Small intestine (tissue), 7 donors: Measurements from ENCODE around the gene SRI. TPM values are rescaled to one million over a fixed set of nuclear protein-coding genes. Genes with fewer than 3 reads are reported as not detected.
A peak's percentile ranks its signal among the peaks of the same experiment; 100 is the strongest.

Experiments
- DNase-seq, 2 donors: peaks; one replicate each; pipeline versions ENCODE4 v3.0.0 to v3.0.0-alpha.2; 2013
- FAIRE-seq: peaks from 2 replicates; lab custom pipeline; 2012; peaks lifted over from hg19 to GRCh38; lab: Jason Lieb, UNC
- H3K27ac ChIP-seq, 3 donors: one replicate each; pipeline ENCODE4 v1.5.1; 2013; ENCODE audit warnings: low read length in 2 of 3, mild to moderate bottlenecking in 2 of 3, control low read depth in 1 of 3, inconsistent platforms in 1 of 3, low read depth in 1 of 3, moderate library complexity in 1 of 3
- H3K27me3 ChIP-seq, 3 donors: one replicate each; pipeline ENCODE4 v1.6.1; 2013; ENCODE audit warnings: low read length in 3 of 3, inconsistent platforms in 1 of 3; ENCODE audit not compliant: control insufficient read depth in 3 of 3, insufficient read depth in 3 of 3
- H3K36me3 ChIP-seq, 3 donors: one replicate each; pipeline ENCODE4 v1.6.1; 2013; ENCODE audit warnings: low read length in 3 of 3, inconsistent platforms in 1 of 3, low read depth in 1 of 3, mild to moderate bottlenecking in 1 of 3, moderate library complexity in 1 of 3; ENCODE audit not compliant: control insufficient read depth in 3 of 3, insufficient read depth in 2 of 3
- H3K4me1 ChIP-seq, 3 donors: one replicate each; pipeline ENCODE4 v1.6.1; 2013; ENCODE audit warnings: low read length in 2 of 3, inconsistent platforms in 1 of 3, low read depth in 1 of 3, mild to moderate bottlenecking in 1 of 3, moderate library complexity in 1 of 3; ENCODE audit not compliant: control insufficient read depth in 3 of 3, insufficient read depth in 2 of 3
- H3K4me3 ChIP-seq, 3 donors: one replicate each; pipeline ENCODE4 v1.5.1; 2013; ENCODE audit warnings: low read length in 3 of 3, control low read depth in 1 of 3, inconsistent platforms in 1 of 3, low read depth in 1 of 3, mild to moderate bottlenecking in 1 of 3, moderate library complexity in 1 of 3
- H3K9me3 ChIP-seq, 2 donors: one replicate each; pipeline ENCODE4 v1.6.1; 2013; ENCODE audit warnings: low read depth in 1 of 2, low read length in 1 of 2; ENCODE audit not compliant: control insufficient read depth in 2 of 2, insufficient read depth in 1 of 2
- WGBS, 3 donors: extraction: QIAGEN DNeasy Blood & Tissue Kit; methylation state at CpG; one replicate each; pipeline ENCODE4 v1.1.7; 2013; 5-methylcytosine and 5-hydroxymethylcytosine counted together
- polyA plus RNA-seq, 4 donors: library from polyadenylated mRNA; stranded (reverse) in 3 of 4; unstranded in 1 of 4; fragments of 200-250 nt in 3 of 4; fragments of 120-200 nt in 1 of 4; gene quantifications; one replicate each; pipeline versions ENCODE4 v1.2.1 to v1.2.3, GENCODE V29; 2013
- donor health status: healthy with polysubstance abuse.
- donor health status: control.
- donor health status: control.
- donor health status: Bipolar disorder and iron deficiency.
- donor health status: healthy.

The SRI gene
- polyA plus RNA-seq, 4 donors = 202 to 569 (median 476) TPM

- H3K4me1 ChIP-seq = no peaks in the 10 kb centered on the region
- FAIRE-seq = no peak
- peaks cover 7 to 20% (median 11%) of the 10 kb centered on the region in 3 donors for H3K36me3 ChIP-seq
- H3K27ac ChIP-seq = no peak overlapping the region
- 68 to 80% (median 75%) methylated on average over 3 of the region's 3 CpGs for WGBS, 3 donors
- DNase-seq = no peak
- no peaks in the 10 kb centered on the region for H3K9me3 ChIP-seq
- H3K4me3 ChIP-seq = no peak overlapping the region
- H3K27me3 ChIP-seq = no peaks in the 10 kb centered on the region
Observed at GRCh38 chr7:88200261-88200660, 19.6 kb downstream of the SRI start.

GRCh38 chr7:88191911-88192310 is 27.9 kb downstream of the SRI start:
- Histone ChIP-seq H3K9me3 (no peaks in the 10 kb centered on the region), H3K27me3 (no peaks in the 10 kb centered on the region), H3K4me1 (no peaks in the 10 kb centered on the region), H3K36me3 (no peaks in the 10 kb centered on the region), H3K27ac (no peak overlapping the region), H3K4me3 (no peak overlapping the region)
- WGBS, 3 donors = 87 to 91% (median 88%) methylated on average over 3 of the region's 3 CpGs
- FAIRE-seq (no peak), DNase-seq (no peak)

GRCh38 chr7:88185650-88186049 is 34.2 kb downstream of the SRI start:
- DNase-seq (no peak), FAIRE-seq (no peak)
- peaks cover 0 to 3% (median 0%) of the 10 kb centered on the region in 3 donors for H3K36me3 ChIP-seq
- no peak overlapping the region for H3K27ac ChIP-seq
- H3K9me3 ChIP-seq = no peaks in the 10 kb centered on the region
- H3K4me3 ChIP-seq = no peak overlapping the region
- no peaks in the 10 kb centered on the region for H3K4me1 ChIP-seq
- H3K27me3 ChIP-seq = peaks cover 0 to 2% (median 0%) of the 10 kb centered on the region in 3 donors

- no peaks in the 10 kb centered on the region for H3K4me1 ChIP-seq
- DNase-seq (no peak), FAIRE-seq (no peak)
- no peaks in the 10 kb centered on the region for H3K9me3 ChIP-seq
- H3K27me3 ChIP-seq = peaks cover 0 to 2% (median 0%) of the 10 kb centered on the region in 3 donors
- H3K36me3 ChIP-seq = peaks cover 0 to 3% (median 0%) of the 10 kb centered on the region in 3 donors
- no peak overlapping the region for H3K4me3 ChIP-seq
- WGBS, 3 donors = 86 to 92% (median 88%) methylated on average over 5 of the region's 5 CpGs
- no peak overlapping the region for H3K27ac ChIP-seq
Observed at GRCh38 chr7:88184848-88185304, 35.0 kb downstream of the SRI start.

GRCh38 chr7:88183051-88183450 is 36.8 kb downstream of the SRI start:
- no peak for DNase-seq
- Histone ChIP-seq H3K4me1 (no peaks in the 10 kb centered on the region), H3K27ac (no peak overlapping the region), H3K4me3 (no peak overlapping the region), H3K36me3 (peaks cover 0 to 3% (median 0%) of the 10 kb centered on the region in 3 donors), H3K27me3 (peaks cover 0 to 2% (median 0%) of the 10 kb centered on the region in 3 donors), H3K9me3 (no peaks in the 10 kb centered on the region)
- FAIRE-seq = no peak
- WGBS, 3 donors = 66 to 89% (median 79%) methylated on average over 1 of the region's 1 CpG

- 87 to 90% (median 90%) methylated on average over 5 of the region's 5 CpGs for WGBS, 3 donors
- FAIRE-seq (no peak), DNase-seq (no peak)
- H3K27ac ChIP-seq = no peak overlapping the region
- no peaks in the 10 kb centered on the region for H3K9me3 ChIP-seq
- H3K36me3 ChIP-seq = no peaks in the 10 kb centered on the region
- no peaks in the 10 kb centered on the region for H3K27me3 ChIP-seq
- no peak overlapping the region for H3K4me3 ChIP-seq
- H3K4me1 ChIP-seq = no peaks in the 10 kb centered on the region
Observed at GRCh38 chr7:88176190-88176589, 43.6 kb downstream of the SRI start.

- WGBS, 3 donors = 90 to 94% (median 91%) methylated on average over 4 of the region's 4 CpGs
- FAIRE-seq = no peak
- DNase-seq = no peak
Observed at GRCh38 chr7:88172842-88173241, 47.0 kb downstream of the SRI start.

GRCh38 chr7:88169717-88170320 is 50.0 kb downstream of the SRI start:
- DNase-seq = peak; percentile 15 to 48
- 8 to 22% (median 19%) methylated on average over 1 of the region's 1 CpG for WGBS, 3 donors
- peak; percentile 88 for FAIRE-seq
- H3K36me3 ChIP-seq = no peaks in the 10 kb centered on the region
- H3K27ac ChIP-seq = no peak overlapping the region
- no peak overlapping the region for H3K4me3 ChIP-seq
- no peaks in the 10 kb centered on the region for H3K4me1 ChIP-seq
- no peaks in the 10 kb centered on the region for H3K9me3 ChIP-seq
- H3K27me3 ChIP-seq = no peaks in the 10 kb centered on the region

More at GRCh38 chr7:88172842-88173241, 47.0 kb downstream of the SRI start:
- Histone ChIP-seq H3K27ac (no peak overlapping the region), H3K9me3 (no peaks in the 10 kb centered on the region), H3K4me1 (no peaks in the 10 kb centered on the region), H3K36me3 (no peaks in the 10 kb centered on the region), H3K4me3 (no peak overlapping the region), H3K27me3 (no peaks in the 10 kb centered on the region)

GRCh38 chr7:88167721-88168120 is 52.1 kb downstream of the SRI start:
- no peak overlapping the region for H3K4me3 ChIP-seq
- no peak overlapping the region for H3K27ac ChIP-seq
- H3K4me1 ChIP-seq = no peaks in the 10 kb centered on the region
- no peak for DNase-seq
- WGBS, 3 donors = 84 to 99% (median 97%) methylated on average over 2 of the region's 2 CpGs
- no peak for FAIRE-seq
- no peaks in the 10 kb centered on the region for H3K36me3 ChIP-seq
- no peaks in the 10 kb centered on the region for H3K9me3 ChIP-seq
- H3K27me3 ChIP-seq = no peaks in the 10 kb centered on the region
